Fibroblast of pulmonary artery (primary cell): Measurements from ENCODE around the gene CSRP1.

Experiments used
- DNase-seq: peaks from one replicate; pipeline ENCODE4 v3.0.0-alpha.2; 2010; ENCODE audit warnings: low read depth
- H3K4me3 ChIP-seq: replicated peaks from 2 replicates; pipeline ENCODE4 v1.5.1; 2011; ENCODE audit warnings: low read depth, mild to moderate bottlenecking, control low read depth, low read length, moderate library complexity
- TF ChIP-seq, protein P1 (sequence below): IDR thresholded peaks from 2 replicates; pipeline ENCODE4 v1.5.1; 2011; ENCODE audit warnings: mild to moderate bottlenecking, control low read depth, low read length, inconsistent platforms; ENCODE audit errors: missing control alignments

CSRP1 gene

DNA sequence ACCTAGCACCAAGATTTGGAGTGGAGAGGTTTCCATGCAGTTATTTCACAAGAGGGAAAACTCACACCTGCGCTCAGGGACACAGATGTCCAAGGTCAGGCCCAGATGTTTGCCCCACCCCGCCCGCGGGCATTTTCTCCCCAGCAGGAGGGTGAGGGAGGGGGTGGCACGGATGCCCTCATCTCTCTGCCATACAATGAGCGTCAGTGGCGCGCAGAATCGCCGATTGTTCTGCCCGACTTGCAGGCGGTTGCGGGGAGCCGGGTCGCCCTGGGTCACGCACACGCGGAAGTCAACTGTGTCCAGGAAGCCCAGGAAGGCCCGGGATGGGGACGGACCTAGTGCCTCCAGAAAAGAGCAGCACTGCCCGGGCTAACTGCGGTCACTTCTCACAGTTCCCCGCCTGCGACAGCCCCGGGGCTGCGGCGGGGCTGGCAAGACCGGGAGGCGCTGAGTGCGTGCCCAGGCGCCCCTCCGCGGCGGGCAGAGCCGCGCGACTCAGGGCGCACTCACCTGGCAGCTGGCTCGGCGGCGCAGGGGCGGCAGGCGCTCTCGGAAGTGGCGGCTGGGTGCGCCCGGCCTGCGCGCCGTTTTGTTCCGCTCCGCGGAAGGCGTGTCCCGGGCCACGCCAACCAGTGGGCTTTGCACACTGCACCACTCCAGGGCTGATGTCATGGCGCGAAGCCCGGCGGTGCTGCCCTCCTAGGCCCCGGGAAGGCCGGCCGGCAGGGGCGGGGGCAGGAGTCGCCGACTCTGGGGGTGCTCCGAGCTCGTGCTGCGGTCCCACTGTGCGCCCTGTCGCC is at the start of gene CSRP1:
Gene CSRP1 (minus strand): TSS at position 567 of the 803 bp plus-strand sequence. CDS start 10,820 bp downstream, outside the sequence.
- H3K4me3 ChIP-seq, result peak within 1 kb of the TSS; percentile 85
- TF ChIP-seq, protein P1, sequence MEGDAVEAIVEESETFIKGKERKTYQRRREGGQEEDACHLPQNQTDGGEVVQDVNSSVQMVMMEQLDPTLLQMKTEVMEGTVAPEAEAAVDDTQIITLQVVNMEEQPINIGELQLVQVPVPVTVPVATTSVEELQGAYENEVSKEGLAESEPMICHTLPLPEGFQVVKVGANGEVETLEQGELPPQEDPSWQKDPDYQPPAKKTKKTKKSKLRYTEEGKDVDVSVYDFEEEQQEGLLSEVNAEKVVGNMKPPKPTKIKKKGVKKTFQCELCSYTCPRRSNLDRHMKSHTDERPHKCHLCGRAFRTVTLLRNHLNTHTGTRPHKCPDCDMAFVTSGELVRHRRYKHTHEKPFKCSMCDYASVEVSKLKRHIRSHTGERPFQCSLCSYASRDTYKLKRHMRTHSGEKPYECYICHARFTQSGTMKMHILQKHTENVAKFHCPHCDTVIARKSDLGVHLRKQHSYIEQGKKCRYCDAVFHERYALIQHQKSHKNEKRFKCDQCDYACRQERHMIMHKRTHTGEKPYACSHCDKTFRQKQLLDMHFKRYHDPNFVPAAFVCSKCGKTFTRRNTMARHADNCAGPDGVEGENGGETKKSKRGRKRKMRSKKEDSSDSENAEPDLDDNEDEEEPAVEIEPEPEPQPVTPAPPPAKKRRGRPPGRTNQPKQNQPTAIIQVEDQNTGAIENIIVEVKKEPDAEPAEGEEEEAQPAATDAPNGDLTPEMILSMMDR, result no peak
- DNase-seq, result peak; percentile 90

DNA sequence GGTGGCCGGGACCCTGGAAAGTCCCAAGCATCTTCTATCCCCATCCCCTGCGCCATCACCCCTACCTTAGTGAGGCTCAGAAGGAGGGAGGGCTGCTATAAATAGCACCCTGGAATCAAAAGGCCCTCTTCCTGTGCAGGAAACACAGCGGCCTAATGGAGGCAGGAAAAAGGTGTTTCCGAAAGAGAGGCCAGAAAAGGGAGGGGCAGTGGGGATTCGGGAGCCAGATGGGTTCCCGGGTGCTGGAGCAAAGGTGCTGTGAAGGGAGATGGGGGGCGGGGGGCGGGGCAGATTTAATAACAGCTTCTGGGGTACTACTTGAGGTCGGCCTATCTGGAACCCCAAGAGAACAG is 48.6 kb upstream of the CSRP1 start:
- TF ChIP-seq, protein P1, result no peak
- DNase-seq, result no peak
- no peak overlapping the region for H3K4me3 ChIP-seq

DNA sequence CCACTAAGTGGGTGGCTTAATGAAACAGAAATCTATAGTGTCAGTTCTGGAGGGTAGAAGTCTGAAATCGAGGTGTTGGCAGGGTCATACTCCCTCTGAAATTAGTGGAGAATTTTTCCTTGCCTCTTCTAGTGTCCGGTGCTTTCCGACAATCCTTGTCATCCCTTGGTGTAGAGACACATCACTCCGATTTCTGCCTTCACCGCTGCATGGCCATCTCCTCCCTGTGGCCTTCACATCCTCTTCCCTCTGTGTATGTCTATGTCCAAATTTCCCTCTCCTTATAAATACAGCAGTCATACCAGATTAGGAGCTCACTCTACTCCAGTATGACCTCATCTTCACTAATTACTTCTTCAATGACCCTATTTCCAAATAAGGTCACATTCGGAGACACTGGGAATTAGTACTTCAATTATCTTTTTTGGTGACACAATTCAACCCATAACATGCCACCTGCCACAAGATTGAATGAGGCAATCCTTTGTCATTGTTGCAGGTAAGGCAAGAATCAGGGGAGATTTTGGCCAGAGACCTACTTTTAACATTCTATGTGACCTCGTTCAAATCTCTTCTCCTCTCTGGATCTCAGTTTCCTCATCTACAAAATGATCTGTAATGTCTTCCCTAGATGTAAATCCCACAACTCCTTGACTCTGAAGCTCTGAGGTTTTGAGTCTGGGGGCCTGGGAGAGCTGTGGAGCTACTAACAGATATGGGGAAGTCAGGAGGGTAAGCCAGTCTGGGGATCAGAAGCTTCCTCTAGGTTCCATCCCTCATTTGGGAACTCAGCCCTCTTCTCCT is 48.1 kb upstream of the CSRP1 start:
- no peak for DNase-seq
- TF ChIP-seq, protein P1, result no peak
- no peak overlapping the region for H3K4me3 ChIP-seq

DNA sequence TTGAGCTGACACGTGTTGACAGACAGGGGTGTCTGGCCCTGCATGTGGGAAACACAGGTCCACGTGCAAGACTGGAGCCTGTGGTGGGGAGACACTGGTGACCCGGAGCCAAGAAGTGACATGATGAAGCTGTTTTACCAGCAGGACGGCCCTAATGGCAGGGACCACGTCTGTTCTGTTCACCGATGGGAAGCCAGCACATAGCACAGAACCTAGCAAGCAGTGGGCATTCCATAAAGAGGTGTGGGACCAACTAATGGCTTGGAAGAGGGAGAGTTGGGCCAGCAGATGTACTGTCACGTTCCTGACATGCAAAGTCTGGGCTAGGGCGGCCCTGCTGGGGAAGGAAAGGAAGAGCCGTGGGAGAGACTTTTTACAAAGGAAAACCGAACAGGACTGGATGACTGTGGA is 47.3 kb upstream of the CSRP1 start:
- no peak for DNase-seq
- TF ChIP-seq, protein P1, result no peak
- no peak overlapping the region for H3K4me3 ChIP-seq

DNA sequence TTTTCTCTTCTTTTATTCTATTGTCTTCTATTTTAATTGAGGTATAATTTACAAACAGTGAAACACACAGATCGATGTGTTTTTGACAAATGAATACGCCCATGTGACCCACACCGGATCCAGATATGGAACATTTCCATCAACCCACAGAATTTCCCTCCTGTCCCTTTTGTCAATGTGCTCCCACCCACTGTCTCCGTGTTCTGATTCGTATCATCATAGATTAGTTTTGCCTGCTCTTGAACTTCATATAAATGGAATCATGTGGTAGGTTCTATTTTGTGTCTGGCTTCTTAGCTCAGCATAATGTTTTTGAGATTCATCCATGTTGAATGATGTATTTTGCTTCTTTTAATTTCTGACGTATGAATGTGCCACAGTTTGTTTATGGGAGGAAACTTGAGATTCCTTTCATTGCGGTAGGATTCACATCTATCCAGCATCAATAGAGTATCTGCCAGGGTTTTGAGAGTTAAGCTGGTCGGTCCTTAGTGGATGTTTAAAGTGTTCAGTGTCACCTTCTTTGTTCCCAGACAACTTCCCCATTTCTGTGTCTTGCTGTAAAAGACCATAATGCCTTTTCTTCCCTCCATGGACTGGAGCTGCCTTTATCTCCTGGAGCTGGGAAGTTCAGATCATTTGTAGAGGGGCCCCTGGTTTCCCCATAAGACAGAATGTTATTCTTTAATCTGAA is 46.7 kb upstream of the CSRP1 start:
- TF ChIP-seq, protein P1, result no peak
- DNase-seq, result no peak
- H3K4me3 ChIP-seq, result no peak overlapping the region

DNA sequence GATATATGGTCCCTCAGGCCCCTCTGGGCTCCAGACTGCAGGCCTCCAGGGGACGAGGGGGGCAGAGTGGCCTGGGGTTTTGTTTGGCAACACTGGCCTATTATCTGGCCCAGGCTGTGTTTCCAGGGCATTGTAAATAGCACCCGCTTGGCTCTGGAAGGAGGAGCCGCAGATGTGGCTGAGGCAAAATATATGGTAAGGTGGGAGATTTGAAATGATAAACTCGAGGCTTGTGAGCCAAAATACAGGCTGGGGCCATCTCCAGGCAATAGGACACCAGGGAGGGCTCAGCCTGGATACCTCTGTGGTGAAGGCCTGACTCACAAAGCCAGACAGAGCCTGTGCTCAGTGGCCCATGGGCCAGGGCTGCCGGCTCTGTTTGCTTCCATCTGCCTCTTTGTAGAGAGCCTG is 46.0 kb upstream of the CSRP1 start:
- no peak for DNase-seq
- no peak overlapping the region for H3K4me3 ChIP-seq
- TF ChIP-seq, protein P1, result no peak
